Measurements from ENCODE around the gene ACTL8.

- TF ChIP-seq CTCF (conservative IDR thresholded peaks at IDR 0.05 in 1 of 2, IDR thresholded peaks at IDR 0.05 in 1 of 2; ENCODE audit: low read depth in 1 of 2, low read length in 2 of 2) (no peak), EZH2 (IDR thresholded peaks at IDR 0.05; ENCODE audit: low read length, missing control alignments) (no peak)
These were observed 9.5 kb downstream of the ACTL8 start for GRCh38 chr1:17764591-17764990.
